CD14-positive monocyte (primary cell): ENCODE results near the gene AFF1. TPM values are rescaled to one million over a fixed set of nuclear protein-coding genes. Genes with fewer than 3 reads are reported as not detected.
A peak's percentile ranks its signal among the peaks of the same experiment; 100 is the strongest.

Source experiments
- DNase-seq, 3 donors: peaks; one replicate each; pipeline ENCODE4 v3.0.0-alpha.2; 2011 to 2022
- H2AFZ ChIP-seq: 2 replicates; pipeline ENCODE4 v1.6.0; 2012; ENCODE audit warnings: mild to moderate bottlenecking, low read depth, low read length, inconsistent platforms; ENCODE audit not compliant: insufficient read depth, poor library complexity, severe bottlenecking
- H3K27ac ChIP-seq, 2 donors: 1 replicate in 1 of 2; 2 replicates in 1 of 2; pipeline ENCODE4 v1.5.1; 2012 to 2013; ENCODE audit warnings: low read length in 2 of 2, control low read depth in 1 of 2, inconsistent platforms in 1 of 2, low read depth in 1 of 2, mild to moderate bottlenecking in 1 of 2
- H3K27me3 ChIP-seq, 2 donors: one replicate each; pipeline versions ENCODE4 v1.6.0 to v1.6.1; 2011 to 2013; ENCODE audit warnings: low read length in 2 of 2; ENCODE audit not compliant: control insufficient read depth in 2 of 2, insufficient read depth in 2 of 2
- H3K36me3 ChIP-seq, 2 donors: replicated peaks in 1 of 2; 1 replicate in 1 of 2; 2 replicates in 1 of 2; pipeline versions ENCODE4 v1.5.1 to v1.6.1; 2012 to 2013; ENCODE audit warnings: low read length in 2 of 2, control low read depth in 1 of 2, inconsistent platforms in 1 of 2, mild to moderate bottlenecking in 1 of 2; ENCODE audit not compliant: insufficient read depth in 2 of 2, control insufficient read depth in 1 of 2
- H3K4me1 ChIP-seq, 2 donors: 1 replicate in 1 of 2; 2 replicates in 1 of 2; pipeline versions ENCODE4 v1.5.1 to v1.6.1; 2012 to 2013; ENCODE audit warnings: low read length in 2 of 2, control low read depth in 1 of 2, inconsistent platforms in 1 of 2, mild to moderate bottlenecking in 1 of 2, moderate library complexity in 1 of 2; ENCODE audit not compliant: insufficient read depth in 2 of 2, control insufficient read depth in 1 of 2
- H3K4me2 ChIP-seq: replicated peaks from 2 replicates; pipeline ENCODE3; 2012; ENCODE audit warnings: low read length, moderate library complexity, mild to moderate bottlenecking; ENCODE audit not compliant: poor library complexity, severe bottlenecking; ENCODE audit errors: extremely low read depth
- H3K4me3 ChIP-seq, 3 experiments: fragments of 200-600 bp in 1 of 3; sonication (generic) in 1 of 3; replicated peaks in 1 of 3; 1 replicate in 2 of 3; 2 replicates in 1 of 3; pipeline ENCODE4 v1.5.1; 2011 to 2013; ENCODE audit warnings: low read length in 3 of 3, mild to moderate bottlenecking in 3 of 3, control low read depth in 2 of 3, low read depth in 2 of 3, inconsistent platforms in 1 of 3, moderate library complexity in 1 of 3
- H3K79me2 ChIP-seq: 2 replicates; pipeline ENCODE4 v1.6.0; 2012; ENCODE audit warnings: mild to moderate bottlenecking, control low read depth, inconsistent platforms, low read length, moderate library complexity; ENCODE audit not compliant: insufficient read depth
- H3K9ac ChIP-seq: 2 replicates; pipeline ENCODE4 v1.6.0; 2017; ENCODE audit warnings: low read length, mild to moderate bottlenecking; ENCODE audit not compliant: insufficient read depth, poor library complexity, severe bottlenecking
- H3K9me3 ChIP-seq, 2 donors: replicated peaks in 1 of 2; 1 replicate in 1 of 2; 2 replicates in 1 of 2; pipeline versions ENCODE4 v1.5.1 to v1.6.1; 2012 to 2013; ENCODE audit warnings: low read length in 2 of 2, control low read depth in 1 of 2; ENCODE audit not compliant: control insufficient read depth in 1 of 2, insufficient read depth in 1 of 2
- H4K20me1 ChIP-seq: 2 replicates; pipeline ENCODE4 v1.6.0; 2012; ENCODE audit warnings: mild to moderate bottlenecking, low read length, control low read depth, moderate library complexity; ENCODE audit not compliant: insufficient read depth
- H3K27ac Mint-ChIP-seq, 7 donors: one replicate each; pipeline ENCODE4 v1.8.0; 2020; ENCODE audit warnings: mild to moderate bottlenecking in 7 of 7, mixed read lengths in 7 of 7, moderate library complexity in 6 of 7, inconsistent platforms in 2 of 7
- H3K27me3 Mint-ChIP-seq, 3 donors: one replicate each; pipeline ENCODE4 v1.8.0; 2021 to 2022; ENCODE audit warnings: low read depth in 3 of 3, mild to moderate bottlenecking in 3 of 3, mixed read lengths in 3 of 3, moderate library complexity in 3 of 3, inconsistent platforms in 1 of 3
- H3K36me3 Mint-ChIP-seq, 2 donors: one replicate each; pipeline ENCODE4 v1.8.0; 2020; ENCODE audit warnings: mixed read lengths in 2 of 2, inconsistent platforms in 1 of 2, mild to moderate bottlenecking in 1 of 2
- H3K4me1 Mint-ChIP-seq: one replicate; pipeline ENCODE4 v1.8.0; 2020; ENCODE audit warnings: mild to moderate bottlenecking, mixed read lengths
- H3K4me3 Mint-ChIP-seq, 2 donors: one replicate each; pipeline ENCODE4 v1.8.0; 2020; ENCODE audit warnings: mild to moderate bottlenecking in 2 of 2, mixed read lengths in 2 of 2, moderate library complexity in 1 of 2
- H3K9me3 Mint-ChIP-seq, 7 donors: one replicate each; pipeline ENCODE4 v1.8.0; 2020 to 2022; ENCODE audit warnings: mixed read lengths in 7 of 7, mild to moderate bottlenecking in 6 of 7, moderate library complexity in 6 of 7, inconsistent platforms in 2 of 7
- WGBS: methylation state at CpG from one replicate; pipeline ENCODE4 v1.1.5; 2013; ENCODE audit warnings: missing lambda C conversion rate; ENCODE audit not compliant: insufficient coverage; 5-methylcytosine and 5-hydroxymethylcytosine counted together
- intact Hi-C, 2 donors: fragments of 100-400 bp; cut with micrococcal nuclease; formaldehyde crosslinking; loops; one replicate each; pipeline versions ENCODE4 v1.15.0 to v1.15.1; 2023
- polyA plus RNA-seq, 3 donors: library from polyadenylated mRNA; depleted of rRNA in 1 of 3; unstranded in 2 of 3; stranded (reverse) in 1 of 3; fragments of 300-500 nt in 2 of 3; fragments of >200 nt in 1 of 3; fragmentation: Illumina TruSeq in 2 of 3; gene quantifications; 1 replicate in 2 of 3; 2 replicates in 1 of 3; pipeline ENCODE4 v1.2.3, GENCODE V29; 2012 to 2021
- TF ChIP-seq, protein P1 (sequence below): fragments of 200-600 bp; IDR thresholded peaks from one replicate; pipeline ENCODE4 v1.8.0; 2022; ENCODE audit warnings: antibody characterized with exemption, mild to moderate bottlenecking

AFF1 gene
- polyA plus RNA-seq, 3 donors = 7.5 to 20.9 (median 16.3) TPM

DNA sequence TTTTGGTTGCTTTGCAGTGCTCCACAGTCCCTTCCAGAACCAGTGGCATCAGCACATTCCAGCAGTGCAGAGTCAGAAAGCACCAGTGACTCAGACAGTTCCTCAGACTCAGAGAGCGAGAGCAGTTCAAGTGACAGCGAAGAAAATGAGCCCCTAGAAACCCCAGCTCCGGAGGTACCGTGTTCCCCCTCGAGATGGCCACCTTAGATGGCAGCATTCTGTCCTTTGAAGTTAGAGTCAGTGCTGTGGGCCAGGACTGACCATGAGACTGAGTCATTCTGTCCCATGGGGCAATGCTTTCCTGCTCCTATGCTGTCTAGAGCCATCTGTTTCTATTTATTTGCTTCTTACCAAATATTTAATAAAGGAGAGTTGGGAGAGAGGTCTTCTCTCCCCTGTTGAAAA lies 173.3 kb downstream of the AFF1 start:
- peaks cover 50 to 81% of the 10 kb centered on the region in 2 donors for H3K36me3 ChIP-seq
- no peak overlapping the region for H3K4me3 ChIP-seq
- Mint-ChIP-seq H3K36me3 (peaks cover 63 to 73% of the 10 kb centered on the region in 2 donors), H3K9me3 (no peaks in the 10 kb centered on the region), H3K27ac (peak overlapping the region in 3 of 7 donors; percentile 5 to 49 (median 42)), H3K27me3 (no peaks in the 10 kb centered on the region), H3K4me1 (peaks cover 4% of the 10 kb centered on the region), H3K4me3 (no peak overlapping the region)
- no peaks in the 10 kb centered on the region for H3K9me3 ChIP-seq
- H3K4me1 ChIP-seq = peaks cover 0 to 7% of the 10 kb centered on the region in 2 donors
- H3K27ac ChIP-seq = peak overlapping the region in 1 of 2 donors; percentile 8
- peaks cover 5% of the 10 kb centered on the region for H4K20me1 ChIP-seq
- no peak overlapping the region for H3K9ac ChIP-seq
- peaks cover 6% of the 10 kb centered on the region for H3K79me2 ChIP-seq
- WGBS = 96% methylated on average over 5 of the region's 5 CpGs
- H3K27me3 ChIP-seq = no peaks in the 10 kb centered on the region
- H2AFZ ChIP-seq = no peak overlapping the region
- H3K4me2 ChIP-seq = no peak overlapping the region
- intact Hi-C loops = no loop called here
- DNase-seq = no peak
- TF ChIP-seq, protein P1, sequence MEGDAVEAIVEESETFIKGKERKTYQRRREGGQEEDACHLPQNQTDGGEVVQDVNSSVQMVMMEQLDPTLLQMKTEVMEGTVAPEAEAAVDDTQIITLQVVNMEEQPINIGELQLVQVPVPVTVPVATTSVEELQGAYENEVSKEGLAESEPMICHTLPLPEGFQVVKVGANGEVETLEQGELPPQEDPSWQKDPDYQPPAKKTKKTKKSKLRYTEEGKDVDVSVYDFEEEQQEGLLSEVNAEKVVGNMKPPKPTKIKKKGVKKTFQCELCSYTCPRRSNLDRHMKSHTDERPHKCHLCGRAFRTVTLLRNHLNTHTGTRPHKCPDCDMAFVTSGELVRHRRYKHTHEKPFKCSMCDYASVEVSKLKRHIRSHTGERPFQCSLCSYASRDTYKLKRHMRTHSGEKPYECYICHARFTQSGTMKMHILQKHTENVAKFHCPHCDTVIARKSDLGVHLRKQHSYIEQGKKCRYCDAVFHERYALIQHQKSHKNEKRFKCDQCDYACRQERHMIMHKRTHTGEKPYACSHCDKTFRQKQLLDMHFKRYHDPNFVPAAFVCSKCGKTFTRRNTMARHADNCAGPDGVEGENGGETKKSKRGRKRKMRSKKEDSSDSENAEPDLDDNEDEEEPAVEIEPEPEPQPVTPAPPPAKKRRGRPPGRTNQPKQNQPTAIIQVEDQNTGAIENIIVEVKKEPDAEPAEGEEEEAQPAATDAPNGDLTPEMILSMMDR = no peak

DNA sequence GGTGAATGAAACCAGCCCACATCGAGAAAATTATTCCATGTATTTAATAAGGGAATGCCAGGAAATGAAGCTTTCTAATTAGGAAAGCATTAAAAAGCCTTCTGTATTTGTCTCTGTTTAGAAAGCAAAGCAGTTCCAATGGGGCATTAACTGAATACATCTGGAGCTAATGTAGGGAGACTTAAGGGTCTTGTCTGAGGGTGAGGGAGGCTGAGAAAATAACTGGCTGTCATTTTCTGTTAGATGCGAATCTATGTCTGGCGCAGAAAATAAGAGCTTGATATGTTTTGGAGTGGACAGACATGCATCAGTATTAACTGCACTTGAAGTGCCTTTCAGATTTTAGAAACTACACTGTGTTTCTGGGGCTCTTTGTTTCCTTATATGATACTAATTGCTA lies 174.3 kb downstream of the AFF1 start:
- Histone ChIP-seq H3K4me2 (no peak overlapping the region), H4K20me1 (peaks cover 1% of the 10 kb centered on the region), H3K27ac (no peak overlapping the region), H3K4me3 (no peak overlapping the region), H2AFZ (no peak overlapping the region), H3K9me3 (no peaks in the 10 kb centered on the region), H3K79me2 (peaks cover 3% of the 10 kb centered on the region), H3K4me1 (peaks cover 0 to 1% of the 10 kb centered on the region in 2 donors), H3K36me3 (peaks cover 54 to 91% of the 10 kb centered on the region in 2 donors), H3K9ac (no peak overlapping the region), H3K27me3 (no peaks in the 10 kb centered on the region)
- no peaks in the 10 kb centered on the region for H3K4me1 Mint-ChIP-seq
- no peak for DNase-seq
- no peak overlapping the region for H3K4me3 Mint-ChIP-seq
- H3K27me3 Mint-ChIP-seq = no peaks in the 10 kb centered on the region
- no peaks in the 10 kb centered on the region for H3K9me3 Mint-ChIP-seq
- intact Hi-C loops = no loop called here
- peaks cover 70 to 78% of the 10 kb centered on the region in 2 donors for H3K36me3 Mint-ChIP-seq
- H3K27ac Mint-ChIP-seq = peak overlapping the region in 2 of 7 donors; percentile 5 to 51
- TF ChIP-seq, protein P1 = no peak
- no CpG with 5 or more reads among the region's 3 CpGs for WGBS
